ENCODE data around the gene SMYD2.

SMYD2 gene

DNA sequence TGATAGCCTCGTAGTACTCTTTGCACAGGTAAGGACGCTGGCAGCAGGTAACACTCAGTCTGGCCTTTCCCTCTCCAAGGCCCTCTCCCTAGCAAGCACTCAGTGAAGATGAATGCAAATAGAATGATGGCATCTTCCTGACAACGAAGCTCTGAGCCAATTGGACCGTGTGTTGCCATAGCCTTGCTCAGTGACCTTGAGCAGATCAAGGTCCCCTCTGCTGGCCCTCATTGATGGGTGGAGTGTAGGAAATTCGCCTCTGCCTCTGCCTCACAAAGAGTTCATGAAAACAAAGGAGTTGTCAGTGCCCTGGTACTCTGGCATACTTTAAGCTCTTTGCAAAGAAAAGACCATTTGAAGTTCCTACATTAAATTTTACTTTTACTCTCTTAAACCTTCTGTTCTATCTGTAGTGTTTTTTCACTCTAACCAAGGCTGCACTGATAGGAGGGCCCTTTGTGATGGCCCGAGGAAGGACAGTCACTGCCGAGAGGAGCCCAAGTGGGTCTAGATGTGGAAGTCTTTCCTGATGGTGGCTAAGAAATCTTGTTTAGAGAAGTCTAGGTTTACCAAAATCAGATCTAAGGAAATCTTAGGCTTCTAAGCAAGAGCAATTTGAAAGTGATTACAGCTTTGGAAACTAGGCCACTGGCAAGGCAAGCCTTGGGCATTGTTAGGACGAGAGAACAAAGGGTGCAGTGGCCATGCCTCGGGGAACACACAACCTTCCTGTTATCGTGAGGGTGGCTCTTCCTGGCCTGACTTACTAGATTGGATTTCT is 38.2 kb downstream of the SMYD2 start:
- TF ChIP-seq, protein P1, sequence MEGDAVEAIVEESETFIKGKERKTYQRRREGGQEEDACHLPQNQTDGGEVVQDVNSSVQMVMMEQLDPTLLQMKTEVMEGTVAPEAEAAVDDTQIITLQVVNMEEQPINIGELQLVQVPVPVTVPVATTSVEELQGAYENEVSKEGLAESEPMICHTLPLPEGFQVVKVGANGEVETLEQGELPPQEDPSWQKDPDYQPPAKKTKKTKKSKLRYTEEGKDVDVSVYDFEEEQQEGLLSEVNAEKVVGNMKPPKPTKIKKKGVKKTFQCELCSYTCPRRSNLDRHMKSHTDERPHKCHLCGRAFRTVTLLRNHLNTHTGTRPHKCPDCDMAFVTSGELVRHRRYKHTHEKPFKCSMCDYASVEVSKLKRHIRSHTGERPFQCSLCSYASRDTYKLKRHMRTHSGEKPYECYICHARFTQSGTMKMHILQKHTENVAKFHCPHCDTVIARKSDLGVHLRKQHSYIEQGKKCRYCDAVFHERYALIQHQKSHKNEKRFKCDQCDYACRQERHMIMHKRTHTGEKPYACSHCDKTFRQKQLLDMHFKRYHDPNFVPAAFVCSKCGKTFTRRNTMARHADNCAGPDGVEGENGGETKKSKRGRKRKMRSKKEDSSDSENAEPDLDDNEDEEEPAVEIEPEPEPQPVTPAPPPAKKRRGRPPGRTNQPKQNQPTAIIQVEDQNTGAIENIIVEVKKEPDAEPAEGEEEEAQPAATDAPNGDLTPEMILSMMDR (IDR thresholded peaks at IDR 0.05; ENCODE audit: low read depth, low read length), result no peak
- DNase-seq (ENCODE audit: low read depth, low spot score), result no peak
- in situ Hi-C loops (cut with HindIII; ENCODE audit: low sequenced_read_pairs), result no loop called here
- no peak overlapping the region for H3K4me3 ChIP-seq (ENCODE audit: low read depth, low read length)

DNA sequence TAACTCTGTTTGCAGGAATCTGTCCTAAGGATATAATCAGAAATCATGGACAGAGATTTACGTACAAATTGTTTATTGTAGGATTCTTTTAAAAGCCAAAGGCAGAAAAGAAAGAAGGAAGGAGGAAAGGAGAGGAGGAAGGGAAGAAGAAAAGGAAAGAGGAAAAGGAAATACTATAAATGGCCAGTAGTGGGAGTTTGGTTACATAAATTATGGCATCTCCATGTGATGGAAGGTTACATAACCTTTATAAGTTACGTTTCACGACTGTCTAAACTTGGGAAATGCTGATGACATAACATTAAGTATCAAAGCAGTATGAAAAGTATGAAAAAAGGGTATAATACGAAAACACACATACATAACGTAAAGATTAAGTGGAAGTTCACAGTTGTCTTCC is 39.0 kb downstream of the SMYD2 start:
- TF ChIP-seq, protein P1 (IDR thresholded peaks at IDR 0.05; ENCODE audit: low read depth, low read length), result peak; percentile 8
- no peak overlapping the region for H3K4me3 ChIP-seq (ENCODE audit: low read depth, low read length)
- in situ Hi-C loops (cut with HindIII; ENCODE audit: low sequenced_read_pairs), result no loop called here

DNA sequence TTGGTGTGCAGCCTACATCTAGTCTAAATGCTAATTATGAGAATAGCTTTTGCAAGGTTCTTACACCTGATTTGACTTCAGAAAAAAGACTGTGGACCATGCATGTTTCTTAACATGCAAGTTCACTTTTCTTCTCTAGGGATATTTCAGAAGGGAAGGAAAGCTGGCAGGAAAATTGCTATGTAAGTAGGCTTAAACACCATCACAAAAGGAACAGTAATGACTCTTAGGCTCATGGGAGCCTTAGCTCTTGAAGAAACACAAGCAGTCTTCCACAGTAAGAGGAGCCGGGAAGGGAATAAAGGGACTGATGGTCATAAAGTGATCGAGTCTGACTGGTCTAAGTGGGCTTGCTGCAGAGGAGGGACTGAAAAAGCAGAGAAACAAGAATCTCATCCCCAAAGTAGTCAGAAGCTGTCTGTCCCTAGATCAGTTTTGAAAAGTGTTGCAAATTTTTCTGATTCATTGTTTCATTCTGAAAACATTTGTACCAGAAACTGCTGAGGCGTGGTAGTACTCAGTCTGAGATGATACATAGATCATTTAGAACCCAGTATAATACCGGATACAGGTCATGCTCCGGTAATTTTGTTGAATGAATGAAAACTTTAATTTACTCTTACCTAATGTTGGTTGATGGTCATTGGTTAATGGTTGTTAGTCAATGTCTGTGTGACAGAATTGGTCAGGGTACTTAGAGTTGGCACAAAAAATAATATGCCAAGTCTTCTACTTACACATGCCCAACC is 40.9 kb downstream of the SMYD2 start:
- TF ChIP-seq, protein P1 (IDR thresholded peaks at IDR 0.05; ENCODE audit: low read depth, low read length), result no peak
- in situ Hi-C loops (cut with HindIII; ENCODE audit: low sequenced_read_pairs), result no loop called here
- no peak overlapping the region for H3K4me3 ChIP-seq (ENCODE audit: low read depth, low read length)
- no peak for DNase-seq (ENCODE audit: low read depth, low spot score)

More for the DNA sequence above, 39.0 kb downstream of the SMYD2 start:
- DNase-seq (ENCODE audit: low read depth, low spot score), result no peak

DNA sequence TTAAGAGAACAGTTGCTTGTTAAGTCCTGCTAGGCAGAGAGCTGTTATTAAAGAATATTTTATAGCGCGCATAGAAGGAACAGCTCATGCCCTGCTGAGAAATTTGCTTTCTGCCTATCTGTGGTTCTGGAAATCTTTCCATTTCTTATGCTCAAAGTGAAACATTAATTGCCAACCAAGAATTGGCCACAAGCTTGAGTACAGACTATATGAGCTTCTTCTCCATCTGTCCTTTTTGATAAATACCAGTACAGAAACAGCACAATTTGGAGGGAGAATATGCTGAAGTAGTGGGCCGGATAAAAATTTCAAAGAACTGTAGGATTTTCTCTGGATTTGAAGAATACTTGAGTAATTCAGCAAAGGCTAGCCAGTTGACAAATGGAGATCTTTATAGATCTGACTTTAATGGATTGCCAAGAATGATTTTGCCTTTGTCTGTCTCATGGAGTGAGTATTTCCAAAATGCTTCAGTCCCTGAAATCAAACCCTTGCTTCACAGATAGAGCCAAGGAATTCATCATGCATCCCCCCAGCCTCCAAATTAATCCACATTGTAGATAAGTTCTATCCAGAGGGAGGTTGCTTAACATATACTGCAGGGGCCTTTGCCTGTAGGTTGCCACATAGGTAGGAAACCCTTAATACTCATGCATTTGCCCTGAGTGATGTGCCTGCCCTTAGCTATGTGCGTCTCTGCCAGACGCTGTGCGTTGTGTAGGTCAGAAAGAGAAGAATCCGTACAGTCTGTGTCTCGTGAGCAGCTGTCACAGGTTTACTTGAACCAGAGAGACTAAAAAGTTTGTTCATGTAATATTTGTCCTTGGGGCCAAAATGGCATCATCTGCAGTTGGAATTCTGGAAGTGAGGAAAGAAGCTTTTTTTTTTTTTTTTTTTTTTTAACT is 44.2 kb downstream of the SMYD2 start:
- TF ChIP-seq, protein P1 (IDR thresholded peaks at IDR 0.05; ENCODE audit: low read depth, low read length), result no peak
- no peak for DNase-seq (ENCODE audit: low read depth, low spot score)
- no peak overlapping the region for H3K4me3 ChIP-seq (ENCODE audit: low read depth, low read length)
- in situ Hi-C loops (cut with HindIII; ENCODE audit: low sequenced_read_pairs), result no loop called here

DNA sequence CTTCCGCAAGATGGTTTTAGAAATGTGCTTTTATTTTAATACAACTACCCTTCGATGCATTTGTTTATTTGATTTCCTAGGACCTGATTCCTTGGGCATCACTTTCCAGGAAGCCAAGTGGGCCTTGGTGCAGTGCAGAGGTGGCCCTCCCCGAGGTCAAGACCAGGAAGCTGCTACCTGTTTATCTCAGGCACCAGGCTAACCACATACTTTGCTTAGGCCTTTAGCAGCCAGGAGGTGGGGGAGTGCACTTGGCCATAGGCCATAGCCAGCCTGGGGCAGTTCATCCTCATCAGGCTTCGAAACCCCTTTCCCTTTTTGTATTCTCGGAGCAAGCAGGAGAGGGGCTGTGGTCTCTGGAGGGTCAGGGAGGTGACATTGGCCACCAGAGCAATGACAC is 45.4 kb downstream of the SMYD2 start:
- TF ChIP-seq, protein P1 (IDR thresholded peaks at IDR 0.05; ENCODE audit: low read depth, low read length), result no peak
- no peak overlapping the region for H3K4me3 ChIP-seq (ENCODE audit: low read depth, low read length)
- in situ Hi-C loops (cut with HindIII; ENCODE audit: low sequenced_read_pairs), result no loop called here
- DNase-seq (ENCODE audit: low read depth, low spot score), result no peak

DNA sequence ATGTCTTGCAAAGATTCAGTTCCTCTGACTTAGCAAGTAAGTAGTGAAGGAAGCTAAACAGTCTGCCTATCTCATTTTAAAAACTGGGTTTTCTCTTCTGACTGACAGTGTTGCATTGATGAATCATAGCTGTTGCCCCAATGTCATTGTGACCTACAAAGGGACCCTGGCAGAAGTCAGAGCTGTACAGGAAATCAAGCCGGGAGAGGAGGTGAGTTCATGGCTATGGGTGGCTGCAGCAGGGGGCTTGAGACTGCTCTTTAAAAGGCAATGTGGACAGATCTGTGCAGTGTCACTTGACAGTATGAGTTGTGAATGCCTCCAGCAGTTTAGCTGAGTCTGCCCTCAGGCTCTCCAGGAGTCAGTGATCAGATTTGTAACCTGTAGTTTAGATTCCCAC is 46.6 kb downstream of the SMYD2 start:
- H3K4me3 ChIP-seq (ENCODE audit: low read depth, low read length), result no peak overlapping the region
- TF ChIP-seq, protein P1 (IDR thresholded peaks at IDR 0.05; ENCODE audit: low read depth, low read length), result no peak
- in situ Hi-C loops (cut with HindIII; ENCODE audit: low sequenced_read_pairs), result no loop called here
- DNase-seq (ENCODE audit: low read depth, low spot score), result no peak

Measured in astrocyte of the spinal cord (primary cell).